T-helper 17 cell (primary cell): ENCODE measurements around the gene TMPRSS6. TPM values are rescaled to one million over a fixed set of nuclear protein-coding genes. Genes with fewer than 3 reads are reported as not detected.

ENCODE experiments used
- total RNA-seq, 4 donors: library from RNA in 2 of 4; stranded (reverse) in 2 of 4; gene quantifications; one replicate each; pipeline ENCODE4 v1.2.3 and lab custom pipeline; 2022 to 2026

The TMPRSS6 gene
- total RNA-seq, 2 donors from 2014 or later, result 0.31 to 0.92 TPM

Other genes starting within 250 kb of the TMPRSS6 start
- gene NCF4, start 248.7 kb downstream of the TMPRSS6 start, total RNA-seq, result 10 to 100 TPM; 31.7 to 37.1 TPM
- gene CSF2RB, start 196.1 kb downstream of the TMPRSS6 start, total RNA-seq, result 1 to 10 TPM; 5.1 to 8.0 TPM
- 10 to 100 TPM in 1 of 2 donors, under 1 TPM in 1; 0.60 to 10.7 TPM for gene TST, start 90.3 kb downstream of the TMPRSS6 start, total RNA-seq
- gene MPST, start 90.0 kb downstream of the TMPRSS6 start, total RNA-seq, result 10 to 100 TPM in 1 of 2 donors, 1 to 10 TPM in 1; 6.4 to 12.3 TPM
- gene KCTD17, start 58.0 kb downstream of the TMPRSS6 start, total RNA-seq, result 10 to 100 TPM; 26.1 to 31.5 TPM
- 100 to 1,000 TPM in 1 of 2 donors, 10 to 100 TPM in 1; 76.4 to 107 TPM for gene IL2RB, start 40.2 kb upstream of the TMPRSS6 start, total RNA-seq
- 10 to 100 TPM; 11.2 to 11.8 TPM for gene C1QTNF6, start 78.5 kb upstream of the TMPRSS6 start, total RNA-seq
- gene SSTR3, start 102.8 kb upstream of the TMPRSS6 start, total RNA-seq, result 1 to 10 TPM in 1 of 2 donors, under 1 TPM in 1; 0.37 to 2.1 TPM
- 100 to 1,000 TPM; 297 to 478 TPM for gene RAC2, start 134.6 kb upstream of the TMPRSS6 start, total RNA-seq
- 10 to 100 TPM; 89.5 to 98.7 TPM for gene CYTH4, start 172.8 kb upstream of the TMPRSS6 start, total RNA-seq